ENCODE measurements around the gene PPP1R11.

DNA sequence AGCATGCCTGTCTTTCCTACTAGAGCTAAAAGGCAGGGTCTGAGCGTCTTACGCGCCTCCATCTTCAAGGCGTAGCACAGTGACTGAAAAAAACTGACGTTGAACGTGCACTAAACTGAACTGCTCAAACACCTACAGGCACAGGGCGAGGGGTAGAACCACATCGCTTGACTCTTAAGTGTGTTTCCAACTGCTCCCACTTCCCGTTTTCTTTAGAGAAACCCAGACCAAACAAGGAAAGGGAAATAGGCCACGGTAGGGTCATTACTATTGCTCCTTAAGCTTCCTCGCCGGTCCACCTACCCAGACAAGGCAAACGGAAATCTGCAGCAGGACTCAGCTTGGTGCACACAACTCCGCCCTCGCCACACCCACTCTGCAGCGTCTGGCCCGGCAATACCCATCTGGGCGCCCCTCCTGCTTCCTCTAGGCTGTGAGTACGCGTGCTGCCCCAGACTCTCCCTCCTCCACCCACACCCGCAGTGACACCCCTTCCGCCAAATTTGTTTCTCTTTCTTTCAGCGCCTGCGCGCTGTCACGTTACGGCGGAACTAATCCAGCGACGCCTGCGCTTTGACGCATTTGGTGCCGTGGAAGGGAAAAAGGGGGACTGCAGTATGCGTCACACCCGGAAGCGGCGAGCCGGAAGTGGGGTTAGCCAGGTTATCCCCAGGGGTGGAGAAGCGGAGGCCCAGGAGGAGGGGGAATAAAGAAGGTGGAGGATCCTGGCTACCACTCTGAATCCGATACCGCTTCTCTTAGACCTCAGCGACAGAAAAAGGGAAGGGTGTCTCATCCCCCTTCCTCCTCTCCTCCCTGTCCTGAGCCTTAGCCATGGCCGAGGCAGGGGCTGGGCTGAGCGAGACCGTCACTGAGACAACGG, at the start of gene PPP1R11:
- TF ChIP-seq, protein P1, sequence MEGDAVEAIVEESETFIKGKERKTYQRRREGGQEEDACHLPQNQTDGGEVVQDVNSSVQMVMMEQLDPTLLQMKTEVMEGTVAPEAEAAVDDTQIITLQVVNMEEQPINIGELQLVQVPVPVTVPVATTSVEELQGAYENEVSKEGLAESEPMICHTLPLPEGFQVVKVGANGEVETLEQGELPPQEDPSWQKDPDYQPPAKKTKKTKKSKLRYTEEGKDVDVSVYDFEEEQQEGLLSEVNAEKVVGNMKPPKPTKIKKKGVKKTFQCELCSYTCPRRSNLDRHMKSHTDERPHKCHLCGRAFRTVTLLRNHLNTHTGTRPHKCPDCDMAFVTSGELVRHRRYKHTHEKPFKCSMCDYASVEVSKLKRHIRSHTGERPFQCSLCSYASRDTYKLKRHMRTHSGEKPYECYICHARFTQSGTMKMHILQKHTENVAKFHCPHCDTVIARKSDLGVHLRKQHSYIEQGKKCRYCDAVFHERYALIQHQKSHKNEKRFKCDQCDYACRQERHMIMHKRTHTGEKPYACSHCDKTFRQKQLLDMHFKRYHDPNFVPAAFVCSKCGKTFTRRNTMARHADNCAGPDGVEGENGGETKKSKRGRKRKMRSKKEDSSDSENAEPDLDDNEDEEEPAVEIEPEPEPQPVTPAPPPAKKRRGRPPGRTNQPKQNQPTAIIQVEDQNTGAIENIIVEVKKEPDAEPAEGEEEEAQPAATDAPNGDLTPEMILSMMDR (IDR thresholded peaks at IDR 0.05) = no peak
- peak; percentile 51 for TF ChIP-seq POLR2A (IDR thresholded peaks at IDR 0.05)
